HG02884 (cell line): ENCODE results near the gene NUPR1.
"Not testable (repeated sequence)": the region's sequence is repeated elsewhere in the genome, so short reads cannot be mapped to it uniquely, and the experiment has no call there.

ENCODE experiments used
- ATAC-seq: cut with Tn5 transposase; IDR thresholded peaks from one replicate; pipeline ENCODE4 v1.9.1; 2021; ENCODE audit warnings: mild to moderate bottlenecking, moderate library complexity; ENCODE audit not compliant: unreplicated experiment

NUPR1 gene

DNA sequence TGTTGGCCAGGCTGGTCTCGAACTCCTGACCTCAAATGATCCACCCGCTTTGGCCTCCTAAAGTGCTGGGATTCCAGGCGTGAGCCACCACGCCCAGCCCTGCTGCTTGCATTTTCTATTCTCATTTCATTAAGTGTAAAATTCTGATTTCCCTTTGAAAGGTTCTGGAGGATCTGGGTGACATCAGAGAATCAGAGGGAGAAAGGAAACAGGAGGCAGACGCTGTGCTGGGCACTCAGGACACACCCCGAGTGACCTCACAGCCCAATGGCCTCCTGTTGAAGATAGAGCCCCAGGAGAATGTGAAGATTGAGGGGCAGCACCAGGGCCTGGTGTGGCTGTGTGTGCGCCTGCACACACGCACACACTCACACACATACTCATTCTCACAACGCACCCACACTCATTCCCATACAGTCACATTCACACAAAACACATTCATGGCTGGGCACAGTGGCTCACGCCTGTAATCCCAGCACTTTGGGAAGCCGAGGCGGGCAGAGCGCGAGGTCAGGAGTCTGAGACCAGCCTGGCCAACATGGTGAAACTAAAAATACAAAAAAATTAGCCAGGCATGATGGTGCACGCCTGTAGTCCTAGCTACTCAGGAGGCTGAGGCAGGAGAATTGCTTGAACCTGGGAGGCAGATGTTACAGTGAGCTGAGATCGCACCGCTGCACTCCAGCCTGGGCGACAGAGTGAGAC is 38.1 kb downstream of the NUPR1 start:
- ATAC-seq = not testable (repeated sequence)

DNA sequence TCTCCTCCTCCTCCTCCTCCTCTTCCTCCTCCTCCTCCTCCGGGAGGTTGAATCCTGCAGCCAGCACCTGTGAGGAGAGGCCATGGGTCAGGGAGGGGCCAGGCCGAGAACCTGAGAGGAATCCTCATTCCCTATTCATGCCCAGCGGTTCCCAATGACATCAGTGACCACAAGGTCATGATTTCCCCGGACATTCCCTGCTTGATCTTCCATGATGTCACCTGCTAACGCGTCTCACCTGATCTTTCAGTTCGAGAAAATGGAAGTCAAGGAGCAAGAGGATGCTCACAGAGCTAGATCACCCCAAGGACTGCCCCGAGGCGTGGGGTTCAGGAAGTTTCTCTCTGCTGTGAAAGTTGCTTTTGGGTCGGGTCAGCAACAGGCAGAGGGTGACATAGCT is 38.9 kb downstream of the NUPR1 start:
- no peak for ATAC-seq

- no peak for ATAC-seq
These were observed 40.0 kb downstream of the NUPR1 start for GRCh38 chr16:28498666-28499381.

- no peak for ATAC-seq
These were observed 40.7 kb downstream of the NUPR1 start for GRCh38 chr16:28497861-28498599.

- ATAC-seq = no peak
These were observed 41.4 kb downstream of the NUPR1 start for GRCh38 chr16:28497386-28497785.

DNA sequence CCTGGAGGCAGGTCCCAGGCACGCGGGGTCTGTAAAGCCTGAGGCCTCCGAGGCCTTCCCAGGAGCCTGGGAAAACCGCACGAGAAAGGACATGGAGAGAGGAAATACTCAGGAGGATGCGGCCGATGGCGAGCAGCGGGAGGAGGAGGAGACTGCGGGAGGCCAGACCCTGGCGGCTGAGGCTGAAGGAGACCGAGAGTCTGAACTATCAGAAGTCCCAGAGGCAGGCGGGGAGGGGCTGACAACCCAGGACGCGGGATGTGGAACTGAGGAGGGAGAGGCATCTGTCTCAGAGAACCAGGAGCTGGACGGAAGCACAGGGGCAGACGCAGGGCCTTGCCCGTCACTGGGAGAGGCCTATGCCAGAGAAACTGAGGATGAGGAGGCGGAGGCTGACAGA is 41.9 kb downstream of the NUPR1 start:
- ATAC-seq = no peak

- no peak for ATAC-seq
These were observed 42.7 kb downstream of the NUPR1 start for GRCh38 chr16:28495795-28496749.

GRCh38 chr16:28495098-28495793 is 43.5 kb downstream of the NUPR1 start:
- no peak for ATAC-seq

- no peak for ATAC-seq
These were observed 44.5 kb downstream of the NUPR1 start, which contains the start of gene APOBR for GRCh38 chr16:28494121-28494851. TSS of gene APOBR (plus strand) at chr16:28494643. CDS start at chr16:28494682, 39 bp downstream.

GRCh38 chr16:28492511-28492910 is 46.3 kb downstream of the NUPR1 start:
- ATAC-seq = no peak

- peak; percentile 66 for ATAC-seq
These were observed 46.8 kb downstream of the NUPR1 start, which contains the start of gene CLN3 for GRCh38 chr16:28491970-28492474. TSS of gene CLN3 (minus strand) at chr16:28492074. CDS start at chr16:28491759, 315 bp downstream.

DNA sequence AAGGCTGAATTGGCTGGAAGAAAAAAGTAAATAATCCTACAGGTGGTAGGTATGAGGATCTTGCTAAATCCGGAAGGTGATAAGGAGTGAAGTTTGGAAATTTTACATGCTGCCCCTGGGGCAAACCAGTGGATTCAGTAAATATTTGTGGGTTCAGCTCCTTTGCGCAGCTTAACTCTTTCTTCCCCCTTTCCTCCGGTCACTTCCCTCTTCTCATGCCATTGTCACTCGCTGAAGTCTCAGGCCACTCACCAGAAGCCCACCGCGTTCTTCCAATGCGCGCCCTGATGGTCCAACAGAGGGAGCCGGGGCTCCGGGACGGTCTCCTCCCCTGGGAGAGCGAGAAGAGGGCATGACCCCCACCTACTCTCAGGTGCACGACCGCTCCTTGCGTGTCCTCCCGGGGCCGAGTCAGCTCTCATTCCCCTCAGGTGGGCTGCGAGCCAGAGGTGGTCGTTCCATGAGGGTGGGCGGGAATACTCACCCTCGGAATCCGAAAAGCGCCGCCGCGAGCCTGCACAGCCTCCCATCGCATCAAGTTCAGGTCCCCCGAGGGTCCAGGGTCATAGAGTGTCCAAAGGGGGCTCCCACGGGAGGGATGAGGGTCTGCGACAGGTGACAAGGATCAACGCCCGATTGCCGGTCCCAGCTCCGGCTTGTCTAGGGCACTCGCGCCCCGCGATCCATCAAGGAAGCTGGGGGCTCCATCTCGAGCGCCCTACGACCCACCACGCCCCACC is 47.4 kb downstream of the NUPR1 start:
- peak; percentile 10 for ATAC-seq

- no peak for ATAC-seq
These were observed 52.5 kb downstream of the NUPR1 start for GRCh38 chr16:28486266-28486665.

DNA sequence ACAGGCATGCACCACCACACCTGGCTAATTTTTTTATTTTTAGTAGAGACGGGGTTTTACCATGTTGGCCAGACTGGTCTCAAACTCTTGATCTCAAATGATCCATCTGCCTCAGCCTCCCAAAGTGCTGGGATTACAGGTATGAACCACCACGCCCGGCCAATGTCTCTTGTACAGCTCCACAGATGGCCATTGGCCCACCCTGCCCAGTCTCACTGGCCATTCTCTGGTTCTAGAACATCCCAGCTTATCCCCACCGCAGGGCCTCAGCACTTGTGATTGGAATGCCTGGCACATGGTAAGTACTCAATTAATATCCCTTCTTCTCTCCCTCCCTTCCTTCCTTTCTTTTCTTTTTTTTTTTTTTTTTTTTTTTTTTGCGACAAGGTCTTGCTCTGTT is 55.4 kb downstream of the NUPR1 start:
- not testable (repeated sequence) for ATAC-seq
